ENCODE data around the gene SLC25A23.

Gene SLC25A23

GRCh38 chr19:6484831-6485230 is 25.2 kb upstream of the SLC25A23 start:
- FAIRE-seq: no peak
- TF ChIP-seq CTCF (IDR thresholded peaks at IDR 0.05; ENCODE audit: insufficient read depth, missing control alignments): no peak
- no peak for DNase-seq (ENCODE audit: insufficient read length, low spot score)

- TF ChIP-seq CTCF (IDR thresholded peaks at IDR 0.05; ENCODE audit: insufficient read depth, missing control alignments): no peak
- FAIRE-seq (no peak), DNase-seq (ENCODE audit: insufficient read length, low spot score) (no peak)
These were observed 24.6 kb upstream of the SLC25A23 start for GRCh38 chr19:6484230-6484629.

- FAIRE-seq: no peak
- TF ChIP-seq CTCF (IDR thresholded peaks at IDR 0.05; ENCODE audit: insufficient read depth, missing control alignments): no peak
- DNase-seq (ENCODE audit: insufficient read length, low spot score): no peak
These were observed 23.6 kb upstream of the SLC25A23 start for GRCh38 chr19:6483235-6483634.

GRCh38 chr19:6482343-6482686 is 22.7 kb upstream of the SLC25A23 start:
- TF ChIP-seq CTCF (IDR thresholded peaks at IDR 0.05; ENCODE audit: insufficient read depth, missing control alignments): no peak
- DNase-seq (ENCODE audit: insufficient read length, low spot score): no peak
- no peak for FAIRE-seq

- DNase-seq (ENCODE audit: insufficient read length, low spot score) (no peak), FAIRE-seq (no peak)
- TF ChIP-seq CTCF (IDR thresholded peaks at IDR 0.05; ENCODE audit: insufficient read depth, missing control alignments): peak; percentile 35
These were observed 22.1 kb upstream of the SLC25A23 start, which contains the start of gene DENND1C for GRCh38 chr19:6481541-6482342. TSS of gene DENND1C (minus strand) at chr19:6481787. CDS start at chr19:6481695, 92 bp downstream.

GRCh38 chr19:6480848-6481415 is 21.3 kb upstream of the SLC25A23 start:
- DNase-seq (ENCODE audit: insufficient read length, low spot score) (no peak), FAIRE-seq (no peak)
- no peak for TF ChIP-seq CTCF (IDR thresholded peaks at IDR 0.05; ENCODE audit: insufficient read depth, missing control alignments)

GRCh38 chr19:6479836-6480398 is 20.3 kb upstream of the SLC25A23 start:
- DNase-seq (ENCODE audit: insufficient read length, low spot score): no peak
- no peak for TF ChIP-seq CTCF (IDR thresholded peaks at IDR 0.05; ENCODE audit: insufficient read depth, missing control alignments)
- no peak for FAIRE-seq
